GM23338 (cell line): ENCODE results near the gene CACNG7. TPM values are rescaled to one million over a fixed set of nuclear protein-coding genes. Genes with fewer than 3 reads are reported as not detected.

Source experiments
- JUNB ChIP-seq: IDR thresholded peaks from one replicate; pipeline ENCODE4 v1.6.1; 2016; ENCODE audit warnings: antibody characterized with exemption; ENCODE audit not compliant: unreplicated experiment
- NANOG ChIP-seq: IDR thresholded peaks from 2 replicates; pipeline ENCODE4 v1.6.1; 2016; ENCODE audit warnings: antibody characterized with exemption, borderline replicate concordance
- STAT1 ChIP-seq: IDR thresholded peaks from one replicate; pipeline ENCODE4 v1.6.1; 2016; ENCODE audit warnings: antibody characterized with exemption; ENCODE audit not compliant: unreplicated experiment
- ZNF114 ChIP-seq: fragments of 250-450 bp; sonication (Bioruptor Pico); IDR thresholded peaks from 2 replicates; pipeline ENCODE4 v1.5.0; 2020; ENCODE audit warnings: mild to moderate bottlenecking, moderate library complexity
- ZNF331 ChIP-seq: fragments of 250-450 bp; sonication (Bioruptor Pico); IDR thresholded peaks from 2 replicates; pipeline ENCODE4 v1.5.0; 2020; ENCODE audit warnings: low read depth, mild to moderate bottlenecking, moderate library complexity
- polyA plus RNA-seq: library from polyadenylated mRNA; unstranded; fragments of >200 nt; fragmentation: Nextera tagmentation; extraction: Ambion mirVana; gene quantifications from 2 replicates; pipeline ENCODE4 v1.2.1, GENCODE V29; 2016
- total RNA-seq: library from RNA; depleted of rRNA; stranded (reverse); fragments of >200 nt; shearing (Covaris generic); gene quantifications from 2 replicates; pipeline ENCODE4 v1.2.3, GENCODE V29; 2014
- TF ChIP-seq, protein P1 (sequence below): fragments of 250-450 bp; sonication (Bioruptor Pico); IDR thresholded peaks from 2 replicates; pipeline ENCODE4 v1.5.0; 2020; ENCODE audit warnings: mild to moderate bottlenecking, moderate library complexity
- TF ChIP-seq, protein P2 (sequence below), 2 experiments: fragments of 200-600 bp in 1 of 2; sonication (generic) in 1 of 2; conservative IDR thresholded peaks; 2 replicates each; pipeline versions ENCODE4 v1.5.1 to v1.6.1; 2016 to 2017; ENCODE audit warnings: antibody characterized with exemption in 2 of 2, low read depth in 2 of 2, mild to moderate bottlenecking in 2 of 2, moderate library complexity in 1 of 2

CACNG7 gene
- total and polyA plus RNA-seq, 2 experiments from 2014 or later, result 9.8 to 15.6 TPM

DNA sequence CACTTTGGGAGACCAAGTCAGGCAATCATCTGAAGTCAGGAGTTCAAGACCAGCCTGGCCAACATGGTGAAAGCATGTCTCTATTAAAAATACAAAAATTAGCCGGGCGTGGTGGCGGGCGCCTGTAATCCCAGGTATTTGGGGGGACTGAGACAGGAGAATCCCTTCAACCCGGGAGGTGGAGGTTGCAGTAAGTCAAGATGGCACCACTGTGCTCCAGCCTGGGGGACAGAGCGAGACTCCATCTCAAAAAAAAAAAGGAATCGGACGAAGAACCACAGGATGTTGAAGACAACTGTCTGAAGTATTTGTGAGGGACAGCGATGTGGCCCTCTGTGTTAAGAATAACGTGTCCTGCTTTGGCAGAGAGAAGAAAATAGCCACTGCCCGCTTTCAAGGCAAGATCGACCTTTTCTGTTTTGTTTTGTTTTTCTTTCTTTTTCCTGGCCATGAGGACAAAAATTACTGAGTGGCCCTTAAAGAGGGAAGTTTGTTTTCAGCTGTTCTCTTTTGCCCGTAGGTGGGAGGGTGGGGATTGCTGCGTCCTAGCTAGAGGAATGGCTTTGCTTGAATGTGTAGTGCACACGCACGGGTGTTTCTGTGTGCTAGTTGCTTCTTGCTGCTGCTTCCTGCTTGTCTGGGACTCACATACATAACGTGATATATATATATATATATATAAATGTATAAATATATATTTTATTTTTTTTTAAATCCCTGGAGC is 33.3 kb upstream of the CACNG7 start (continued):
- TF ChIP-seq, protein P1, sequence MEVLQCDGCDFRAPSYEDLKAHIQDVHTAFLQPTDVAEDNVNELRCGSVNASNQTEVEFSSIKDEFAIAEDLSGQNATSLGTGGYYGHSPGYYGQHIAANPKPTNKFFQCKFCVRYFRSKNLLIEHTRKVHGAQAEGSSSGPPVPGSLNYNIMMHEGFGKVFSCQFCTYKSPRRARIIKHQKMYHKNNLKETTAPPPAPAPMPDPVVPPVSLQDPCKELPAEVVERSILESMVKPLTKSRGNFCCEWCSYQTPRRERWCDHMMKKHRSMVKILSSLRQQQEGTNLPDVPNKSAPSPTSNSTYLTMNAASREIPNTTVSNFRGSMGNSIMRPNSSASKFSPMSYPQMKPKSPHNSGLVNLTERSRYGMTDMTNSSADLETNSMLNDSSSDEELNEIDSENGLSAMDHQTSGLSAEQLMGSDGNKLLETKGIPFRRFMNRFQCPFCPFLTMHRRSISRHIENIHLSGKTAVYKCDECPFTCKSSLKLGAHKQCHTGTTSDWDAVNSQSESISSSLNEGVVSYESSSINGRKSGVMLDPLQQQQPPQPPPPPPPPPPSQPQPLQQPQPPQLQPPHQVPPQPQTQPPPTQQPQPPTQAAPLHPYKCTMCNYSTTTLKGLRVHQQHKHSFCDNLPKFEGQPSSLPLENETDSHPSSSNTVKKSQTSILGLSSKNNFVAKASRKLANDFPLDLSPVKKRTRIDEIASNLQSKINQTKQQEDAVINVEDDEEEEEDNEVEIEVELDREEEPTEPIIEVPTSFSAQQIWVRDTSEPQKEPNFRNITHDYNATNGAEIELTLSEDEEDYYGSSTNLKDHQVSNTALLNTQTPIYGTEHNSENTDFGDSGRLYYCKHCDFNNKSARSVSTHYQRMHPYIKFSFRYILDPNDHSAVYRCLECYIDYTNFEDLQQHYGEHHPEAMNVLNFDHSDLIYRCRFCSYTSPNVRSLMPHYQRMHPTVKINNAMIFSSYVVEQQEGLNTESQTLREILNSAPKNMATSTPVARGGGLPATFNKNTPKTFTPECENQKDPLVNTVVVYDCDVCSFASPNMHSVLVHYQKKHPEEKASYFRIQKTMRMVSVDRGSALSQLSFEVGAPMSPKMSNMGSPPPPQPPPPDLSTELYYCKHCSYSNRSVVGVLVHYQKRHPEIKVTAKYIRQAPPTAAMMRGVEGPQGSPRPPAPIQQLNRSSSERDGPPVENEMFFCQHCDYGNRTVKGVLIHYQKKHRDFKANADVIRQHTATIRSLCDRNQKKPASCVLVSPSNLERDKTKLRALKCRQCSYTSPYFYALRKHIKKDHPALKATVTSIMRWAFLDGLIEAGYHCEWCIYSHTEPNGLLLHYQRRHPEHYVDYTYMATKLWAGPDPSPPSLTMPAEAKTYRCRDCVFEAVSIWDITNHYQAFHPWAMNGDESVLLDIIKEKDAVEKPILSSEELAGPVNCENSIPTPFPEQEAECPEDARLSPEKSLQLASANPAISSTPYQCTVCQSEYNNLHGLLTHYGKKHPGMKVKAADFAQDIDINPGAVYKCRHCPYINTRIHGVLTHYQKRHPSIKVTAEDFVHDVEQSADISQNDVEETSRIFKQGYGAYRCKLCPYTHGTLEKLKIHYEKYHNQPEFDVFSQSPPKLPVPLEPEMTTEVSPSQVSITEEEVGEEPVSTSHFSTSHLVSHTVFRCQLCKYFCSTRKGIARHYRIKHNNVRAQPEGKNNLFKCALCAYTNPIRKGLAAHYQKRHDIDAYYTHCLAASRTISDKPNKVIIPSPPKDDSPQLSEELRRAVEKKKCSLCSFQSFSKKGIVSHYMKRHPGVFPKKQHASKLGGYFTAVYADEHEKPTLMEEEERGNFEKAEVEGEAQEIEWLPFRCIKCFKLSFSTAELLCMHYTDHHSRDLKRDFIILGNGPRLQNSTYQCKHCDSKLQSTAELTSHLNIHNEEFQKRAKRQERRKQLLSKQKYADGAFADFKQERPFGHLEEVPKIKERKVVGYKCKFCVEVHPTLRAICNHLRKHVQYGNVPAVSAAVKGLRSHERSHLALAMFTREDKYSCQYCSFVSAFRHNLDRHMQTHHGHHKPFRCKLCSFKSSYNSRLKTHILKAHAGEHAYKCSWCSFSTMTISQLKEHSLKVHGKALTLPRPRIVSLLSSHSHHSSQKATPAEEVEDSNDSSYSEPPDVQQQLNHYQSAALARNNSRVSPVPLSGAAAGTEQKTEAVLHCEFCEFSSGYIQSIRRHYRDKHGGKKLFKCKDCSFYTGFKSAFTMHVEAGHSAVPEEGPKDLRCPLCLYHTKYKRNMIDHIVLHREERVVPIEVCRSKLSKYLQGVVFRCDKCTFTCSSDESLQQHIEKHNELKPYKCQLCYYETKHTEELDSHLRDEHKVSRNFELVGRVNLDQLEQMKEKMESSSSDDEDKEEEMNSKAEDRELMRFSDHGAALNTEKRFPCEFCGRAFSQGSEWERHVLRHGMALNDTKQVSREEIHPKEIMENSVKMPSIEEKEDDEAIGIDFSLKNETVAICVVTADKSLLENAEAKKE (CRISPR knock-in tag), result no peak
- no peak for TF ChIP-seq ZNF331 (CRISPR knock-in tag)
- no peak for TF ChIP-seq JUNB
- no peak for TF ChIP-seq STAT1
- TF ChIP-seq, protein P2, sequence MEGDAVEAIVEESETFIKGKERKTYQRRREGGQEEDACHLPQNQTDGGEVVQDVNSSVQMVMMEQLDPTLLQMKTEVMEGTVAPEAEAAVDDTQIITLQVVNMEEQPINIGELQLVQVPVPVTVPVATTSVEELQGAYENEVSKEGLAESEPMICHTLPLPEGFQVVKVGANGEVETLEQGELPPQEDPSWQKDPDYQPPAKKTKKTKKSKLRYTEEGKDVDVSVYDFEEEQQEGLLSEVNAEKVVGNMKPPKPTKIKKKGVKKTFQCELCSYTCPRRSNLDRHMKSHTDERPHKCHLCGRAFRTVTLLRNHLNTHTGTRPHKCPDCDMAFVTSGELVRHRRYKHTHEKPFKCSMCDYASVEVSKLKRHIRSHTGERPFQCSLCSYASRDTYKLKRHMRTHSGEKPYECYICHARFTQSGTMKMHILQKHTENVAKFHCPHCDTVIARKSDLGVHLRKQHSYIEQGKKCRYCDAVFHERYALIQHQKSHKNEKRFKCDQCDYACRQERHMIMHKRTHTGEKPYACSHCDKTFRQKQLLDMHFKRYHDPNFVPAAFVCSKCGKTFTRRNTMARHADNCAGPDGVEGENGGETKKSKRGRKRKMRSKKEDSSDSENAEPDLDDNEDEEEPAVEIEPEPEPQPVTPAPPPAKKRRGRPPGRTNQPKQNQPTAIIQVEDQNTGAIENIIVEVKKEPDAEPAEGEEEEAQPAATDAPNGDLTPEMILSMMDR (conservative IDR thresholded peaks at IDR 0.05; ENCODE audit: low read depth in 2 of 2), result no peak
- no peak for TF ChIP-seq ZNF114 (CRISPR knock-in tag)
- no peak for TF ChIP-seq NANOG
